A549 (cell line): ENCODE results near the gene CCNYL1.

Source experiments
- JUN ChIP-seq, 2 experiments: fragments of >200 bp; sonication (Bioruptor Twin); formaldehyde crosslinking; IDR thresholded peaks; 2 replicates in 1 of 2; 3 replicates in 1 of 2; pipeline ENCODE4 v1.6.1; 2016 to 2017
- POLR2A ChIP-seq: IDR thresholded peaks from 2 replicates; pipeline ENCODE4 v1.6.1; 2012; ENCODE audit warnings: mild to moderate bottlenecking, low read length
- TF ChIP-seq, protein P1 (sequence below): fragments of >200 bp; sonication (Bioruptor Twin); formaldehyde crosslinking; IDR thresholded peaks from 3 replicates; pipeline ENCODE4 v1.5.1; 2016

DNA sequence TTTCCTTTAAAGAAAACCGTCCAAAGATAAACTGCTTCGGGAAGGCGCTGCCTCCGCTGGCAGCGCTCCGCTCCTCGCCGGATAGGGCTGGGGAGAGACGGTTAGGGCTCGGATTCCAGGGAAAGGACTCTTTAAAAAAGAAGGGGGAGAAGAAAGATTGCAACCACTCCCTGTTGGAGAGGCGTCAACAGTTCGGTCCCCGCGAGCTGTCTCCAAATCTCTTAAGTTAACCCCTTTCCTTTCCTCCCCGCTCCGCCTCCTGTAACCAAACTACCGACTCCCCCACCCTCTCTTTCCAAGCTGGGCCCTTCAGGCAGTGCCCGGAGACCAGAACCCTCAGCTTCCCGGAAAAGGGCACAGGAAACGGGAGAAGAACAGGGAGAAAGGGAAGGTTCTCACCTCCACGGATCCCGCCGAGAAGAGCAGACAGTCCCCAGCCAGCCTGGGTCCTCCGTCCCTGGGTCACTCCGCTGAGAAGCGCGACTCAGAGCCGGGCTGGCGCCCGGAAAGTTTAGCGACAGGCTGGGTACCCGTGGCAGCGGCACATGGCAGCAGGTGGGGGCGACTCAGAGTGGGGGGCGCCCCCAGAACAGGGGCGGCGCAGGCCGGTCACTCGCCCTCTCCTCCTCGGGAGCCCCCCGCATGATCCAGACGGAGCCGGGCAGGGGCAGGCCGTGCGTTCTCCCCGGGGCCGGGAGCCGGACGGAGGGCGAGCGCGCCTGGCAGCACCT lies 57.6 kb downstream of the CCNYL1 start:
- TF ChIP-seq, protein P1, sequence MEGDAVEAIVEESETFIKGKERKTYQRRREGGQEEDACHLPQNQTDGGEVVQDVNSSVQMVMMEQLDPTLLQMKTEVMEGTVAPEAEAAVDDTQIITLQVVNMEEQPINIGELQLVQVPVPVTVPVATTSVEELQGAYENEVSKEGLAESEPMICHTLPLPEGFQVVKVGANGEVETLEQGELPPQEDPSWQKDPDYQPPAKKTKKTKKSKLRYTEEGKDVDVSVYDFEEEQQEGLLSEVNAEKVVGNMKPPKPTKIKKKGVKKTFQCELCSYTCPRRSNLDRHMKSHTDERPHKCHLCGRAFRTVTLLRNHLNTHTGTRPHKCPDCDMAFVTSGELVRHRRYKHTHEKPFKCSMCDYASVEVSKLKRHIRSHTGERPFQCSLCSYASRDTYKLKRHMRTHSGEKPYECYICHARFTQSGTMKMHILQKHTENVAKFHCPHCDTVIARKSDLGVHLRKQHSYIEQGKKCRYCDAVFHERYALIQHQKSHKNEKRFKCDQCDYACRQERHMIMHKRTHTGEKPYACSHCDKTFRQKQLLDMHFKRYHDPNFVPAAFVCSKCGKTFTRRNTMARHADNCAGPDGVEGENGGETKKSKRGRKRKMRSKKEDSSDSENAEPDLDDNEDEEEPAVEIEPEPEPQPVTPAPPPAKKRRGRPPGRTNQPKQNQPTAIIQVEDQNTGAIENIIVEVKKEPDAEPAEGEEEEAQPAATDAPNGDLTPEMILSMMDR: no peak
- TF ChIP-seq JUN (IDR thresholded peaks at IDR 0.05) (no peak), POLR2A (no peak)
